Loucy (cell line): ENCODE data around the gene TRPM2.

Experiments
- H2AFZ ChIP-seq: fragments of 200-600 bp; sonication (generic); 2 replicates; pipeline ENCODE4 v1.6.0; 2016; ENCODE audit warnings: antibody characterized with exemption, mild to moderate bottlenecking, low read length, moderate library complexity
- H3F3A ChIP-seq: fragments of 200-600 bp; 2 replicates; pipeline ENCODE4 v1.6.0; 2016; ENCODE audit warnings: antibody characterized with exemption, low read depth, mild to moderate bottlenecking
- H3K27me3 ChIP-seq: fragments of 200-600 bp; sonication (generic); 2 replicates; pipeline ENCODE4 v1.6.1; 2014; ENCODE audit warnings: low read length, mild to moderate bottlenecking; ENCODE audit not compliant: insufficient read depth, poor library complexity, severe bottlenecking
- H3K36me3 ChIP-seq: fragments of 200-600 bp; sonication (generic); 2 replicates; pipeline ENCODE4 v1.6.1; 2016; ENCODE audit warnings: low read length; ENCODE audit not compliant: insufficient read depth
- H3K4me1 ChIP-seq: fragments of 200-600 bp; sonication (generic); 2 replicates; pipeline ENCODE4 v1.5.1; 2014; ENCODE audit warnings: low read length, mild to moderate bottlenecking; ENCODE audit not compliant: insufficient read depth, poor library complexity, severe bottlenecking
- H3K4me2 ChIP-seq: fragments of 200-600 bp; sonication (generic); 2 replicates; pipeline ENCODE4 v1.6.0; 2014; ENCODE audit warnings: antibody characterized with exemption, low read length, low read depth, mild to moderate bottlenecking; ENCODE audit not compliant: poor library complexity, severe bottlenecking
- H3K4me3 ChIP-seq: fragments of 200-600 bp; sonication (generic); 2 replicates; pipeline ENCODE4 v1.5.1; 2014; ENCODE audit warnings: low read length, mild to moderate bottlenecking, mixed read lengths; ENCODE audit not compliant: poor library complexity, severe bottlenecking
- H3K79me2 ChIP-seq: fragments of 200-600 bp; sonication (generic); 2 replicates; pipeline ENCODE4 v1.6.1; 2014; ENCODE audit warnings: low read length; ENCODE audit not compliant: insufficient read depth
- H3K9ac ChIP-seq: fragments of 200-600 bp; sonication (generic); 2 replicates; pipeline ENCODE4 v1.6.0; 2014; ENCODE audit warnings: mild to moderate bottlenecking, low read depth, low read length, moderate library complexity; ENCODE audit not compliant: poor library complexity, severe bottlenecking
- H3K9me2 ChIP-seq: fragments of 200-600 bp; sonication (generic); replicated peaks from 2 replicates; pipeline ENCODE4 v1.6.1; 2016; ENCODE audit warnings: low read depth, low read length, mixed read lengths
- H3K9me3 ChIP-seq: fragments of 200-600 bp; sonication (generic); 2 replicates; pipeline ENCODE4 v1.6.1; 2014; ENCODE audit warnings: mild to moderate bottlenecking, antibody characterized with exemption, low read length, low read depth; ENCODE audit not compliant: insufficient read depth
- H4K20me1 ChIP-seq: fragments of 200-600 bp; sonication (generic); 2 replicates; pipeline ENCODE4 v1.6.0; 2014; ENCODE audit warnings: antibody characterized with exemption, low read length, mild to moderate bottlenecking; ENCODE audit not compliant: insufficient read depth, poor library complexity, severe bottlenecking
- EZH2phosphoT487 ChIP-seq: fragments of 200-600 bp; IDR thresholded peaks from 2 replicates; pipeline ENCODE4 v1.6.1; 2018; ENCODE audit warnings: antibody characterized with exemption, mild to moderate bottlenecking, moderate library complexity, borderline replicate concordance
- TF ChIP-seq, protein P1 (sequence below): fragments of 200-600 bp; sonication (generic); conservative IDR thresholded peaks from 2 replicates; pipeline ENCODE4 v1.5.1; 2014; ENCODE audit warnings: mild to moderate bottlenecking, antibody characterized with exemption, low read length

TRPM2 gene

DNA sequence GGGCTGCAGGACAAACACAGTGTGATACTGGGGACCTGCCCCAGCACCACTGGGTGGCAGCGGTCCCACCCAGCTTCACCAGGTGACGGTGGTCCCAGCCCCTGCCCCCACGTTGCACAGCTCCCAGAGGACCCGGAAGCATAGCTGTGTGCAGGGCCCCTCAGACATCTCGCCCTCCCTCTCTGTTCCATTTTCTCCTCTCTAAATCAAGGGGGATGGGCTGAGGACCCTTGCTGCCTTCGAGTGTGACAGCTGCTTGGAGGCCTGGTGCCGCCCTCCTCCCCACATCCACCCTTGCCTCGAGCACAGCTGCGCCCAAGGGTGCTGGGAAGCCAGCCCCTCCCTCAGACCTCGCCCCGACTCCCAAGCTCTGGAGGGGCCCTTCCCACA is 85.8 kb downstream of the TRPM2 start:
- peaks cover 8% of the 10 kb centered on the region; the same call in 1 of the 2 replicates for H3K9me3 ChIP-seq
- no peak overlapping the region for H3K9ac ChIP-seq
- no peak overlapping the region for H3K4me3 ChIP-seq
- no peaks in the 10 kb centered on the region for H3K9me2 ChIP-seq
- no peaks in the 10 kb centered on the region for H3K4me1 ChIP-seq
- no peaks in the 10 kb centered on the region for H3K27me3 ChIP-seq
- H3K79me2 ChIP-seq, result no peaks in the 10 kb centered on the region
- no peaks in the 10 kb centered on the region for H4K20me1 ChIP-seq
- H3K4me2 ChIP-seq, result no peak overlapping the region
- no peak overlapping the region for H2AFZ ChIP-seq
- H3F3A ChIP-seq, result no peaks in the 10 kb centered on the region
- H3K36me3 ChIP-seq, result no peaks in the 10 kb centered on the region
- no peak for TF ChIP-seq EZH2phosphoT487
- TF ChIP-seq, protein P1, sequence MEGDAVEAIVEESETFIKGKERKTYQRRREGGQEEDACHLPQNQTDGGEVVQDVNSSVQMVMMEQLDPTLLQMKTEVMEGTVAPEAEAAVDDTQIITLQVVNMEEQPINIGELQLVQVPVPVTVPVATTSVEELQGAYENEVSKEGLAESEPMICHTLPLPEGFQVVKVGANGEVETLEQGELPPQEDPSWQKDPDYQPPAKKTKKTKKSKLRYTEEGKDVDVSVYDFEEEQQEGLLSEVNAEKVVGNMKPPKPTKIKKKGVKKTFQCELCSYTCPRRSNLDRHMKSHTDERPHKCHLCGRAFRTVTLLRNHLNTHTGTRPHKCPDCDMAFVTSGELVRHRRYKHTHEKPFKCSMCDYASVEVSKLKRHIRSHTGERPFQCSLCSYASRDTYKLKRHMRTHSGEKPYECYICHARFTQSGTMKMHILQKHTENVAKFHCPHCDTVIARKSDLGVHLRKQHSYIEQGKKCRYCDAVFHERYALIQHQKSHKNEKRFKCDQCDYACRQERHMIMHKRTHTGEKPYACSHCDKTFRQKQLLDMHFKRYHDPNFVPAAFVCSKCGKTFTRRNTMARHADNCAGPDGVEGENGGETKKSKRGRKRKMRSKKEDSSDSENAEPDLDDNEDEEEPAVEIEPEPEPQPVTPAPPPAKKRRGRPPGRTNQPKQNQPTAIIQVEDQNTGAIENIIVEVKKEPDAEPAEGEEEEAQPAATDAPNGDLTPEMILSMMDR, result no peak

DNA sequence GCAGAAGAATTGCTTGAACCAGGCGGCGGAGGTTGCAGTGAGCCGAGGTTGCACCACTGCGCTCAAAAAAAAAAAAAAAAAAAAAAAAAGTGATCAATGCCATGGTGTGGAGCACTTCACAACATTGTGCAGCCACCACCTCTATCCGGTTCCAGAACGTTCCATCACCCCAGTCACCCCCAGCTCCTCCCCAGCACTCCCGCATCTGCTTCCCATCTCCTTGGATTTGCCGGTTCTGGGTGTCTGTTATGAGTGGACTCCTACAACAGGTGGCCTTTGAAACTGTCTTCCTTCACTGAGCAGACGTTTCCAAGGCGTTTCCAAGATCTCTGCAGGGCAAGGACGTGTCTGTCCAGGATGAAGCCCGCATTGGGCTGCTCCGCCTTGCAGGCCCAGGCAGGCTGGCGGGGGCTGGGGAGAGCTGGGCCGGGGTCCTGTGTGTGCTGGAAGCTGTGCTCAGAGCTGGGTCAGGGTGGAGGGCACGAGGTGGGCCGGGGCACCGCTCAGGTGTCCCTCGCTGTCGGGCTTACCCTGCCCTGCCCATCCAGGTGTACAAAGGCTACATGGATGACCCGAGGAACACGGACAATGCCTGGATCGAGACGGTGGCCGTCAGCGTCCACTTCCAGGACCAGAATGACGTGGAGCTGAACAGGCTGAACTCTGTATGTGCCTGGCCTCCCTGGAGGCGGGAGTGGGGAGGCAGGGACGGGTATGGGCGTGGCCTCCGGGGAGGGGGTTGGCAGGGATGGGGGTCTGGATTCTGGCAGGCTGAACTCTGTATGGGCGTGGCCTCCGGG is 87.0 kb downstream of the TRPM2 start:
- Histone ChIP-seq H3K79me2 (no peaks in the 10 kb centered on the region), H3K27me3 (no peaks in the 10 kb centered on the region), H3F3A (no peaks in the 10 kb centered on the region), H3K4me3 (no peak overlapping the region), H4K20me1 (no peaks in the 10 kb centered on the region), H2AFZ (no peak overlapping the region), H3K9me2 (no peaks in the 10 kb centered on the region), H3K4me1 (no peaks in the 10 kb centered on the region), H3K9ac (no peak overlapping the region), H3K36me3 (no peaks in the 10 kb centered on the region), H3K4me2 (no peak overlapping the region), H3K9me3 (peaks cover 5% of the 10 kb centered on the region; the same call in 1 of the 2 replicates)
- TF ChIP-seq, protein P1, result no peak
- TF ChIP-seq EZH2phosphoT487, result no peak

DNA sequence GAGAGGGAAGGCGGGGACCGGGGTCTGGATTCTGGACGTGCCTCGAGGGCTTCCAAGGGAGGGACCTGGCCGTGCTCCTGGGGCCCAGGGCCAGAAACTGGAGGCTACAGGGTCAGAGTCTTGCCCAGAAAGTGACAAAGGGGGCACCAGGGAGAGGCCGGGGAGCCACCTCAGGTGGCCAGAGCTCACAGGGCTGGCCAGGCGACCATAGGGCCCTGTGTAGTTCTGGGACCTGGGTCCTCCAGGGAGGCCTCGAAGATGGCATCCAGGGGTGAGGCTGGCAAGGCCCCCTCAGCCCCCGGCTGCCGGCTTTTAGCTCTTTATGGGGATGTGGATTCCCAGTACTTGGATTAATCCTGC is 87.6 kb downstream of the TRPM2 start:
- H3K4me2 ChIP-seq, result no peak overlapping the region
- no peak overlapping the region for H3K4me3 ChIP-seq
- H4K20me1 ChIP-seq, result no peaks in the 10 kb centered on the region
- H3F3A ChIP-seq, result no peaks in the 10 kb centered on the region
- H3K36me3 ChIP-seq, result no peaks in the 10 kb centered on the region
- H3K4me1 ChIP-seq, result no peaks in the 10 kb centered on the region
- H3K27me3 ChIP-seq, result no peaks in the 10 kb centered on the region
- no peak overlapping the region for H3K9ac ChIP-seq
- H2AFZ ChIP-seq, result no peak overlapping the region
- peaks cover 5% of the 10 kb centered on the region; the same call in 1 of the 2 replicates for H3K9me3 ChIP-seq
- TF ChIP-seq, protein P1, result no peak
- TF ChIP-seq EZH2phosphoT487, result no peak
- H3K9me2 ChIP-seq, result no peaks in the 10 kb centered on the region
- no peaks in the 10 kb centered on the region for H3K79me2 ChIP-seq
